GM10847 (cell line): ENCODE measurements around the gene ELF5.

Experiments
- POLR2A ChIP-seq: IDR thresholded peaks from 2 replicates; pipeline ENCODE4 v1.6.1; 2011; ENCODE audit not compliant: insufficient read length; ENCODE audit errors: extremely low read depth

The ELF5 gene

DNA sequence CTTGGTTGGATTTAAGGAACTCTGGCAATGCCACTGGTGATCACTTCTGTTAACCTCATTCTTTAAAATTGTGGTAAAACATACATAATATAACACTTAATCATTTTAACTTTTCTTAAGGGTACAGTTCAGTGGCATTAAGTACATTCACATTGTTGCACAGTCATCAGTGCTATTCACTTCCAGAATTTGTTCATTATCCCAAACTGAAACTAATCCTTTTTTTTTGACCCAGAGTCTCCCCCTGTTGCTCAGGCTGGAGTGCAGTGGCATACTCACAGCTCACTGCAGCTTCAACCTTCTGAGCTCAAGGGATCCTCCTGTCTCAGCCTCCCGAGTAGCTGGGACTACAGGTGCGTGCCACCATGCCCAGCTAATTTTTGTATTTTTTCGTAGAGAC lies 10.6 kb downstream of the ELF5 start:
- TF ChIP-seq POLR2A, result no peak

DNA sequence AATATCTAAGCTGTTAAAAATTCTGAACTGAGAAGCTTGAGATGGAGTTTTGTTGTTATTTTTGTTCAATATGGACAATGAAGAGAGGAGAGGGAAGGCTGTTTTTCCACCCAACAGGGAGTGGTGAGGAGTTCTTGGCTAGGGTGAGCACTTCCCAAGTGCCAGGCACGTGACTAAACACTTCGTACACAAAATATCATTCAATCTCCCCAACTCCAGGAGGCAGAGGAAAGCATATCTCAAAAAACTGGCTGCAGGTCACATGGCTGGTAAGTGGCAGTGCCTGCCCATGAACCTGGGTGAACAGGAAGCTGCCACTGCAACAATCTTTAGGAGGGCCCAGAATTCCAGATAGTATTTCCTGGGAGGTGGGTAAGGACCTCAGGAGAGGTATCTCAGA lies 11.6 kb downstream of the ELF5 start:
- no peak for TF ChIP-seq POLR2A

DNA sequence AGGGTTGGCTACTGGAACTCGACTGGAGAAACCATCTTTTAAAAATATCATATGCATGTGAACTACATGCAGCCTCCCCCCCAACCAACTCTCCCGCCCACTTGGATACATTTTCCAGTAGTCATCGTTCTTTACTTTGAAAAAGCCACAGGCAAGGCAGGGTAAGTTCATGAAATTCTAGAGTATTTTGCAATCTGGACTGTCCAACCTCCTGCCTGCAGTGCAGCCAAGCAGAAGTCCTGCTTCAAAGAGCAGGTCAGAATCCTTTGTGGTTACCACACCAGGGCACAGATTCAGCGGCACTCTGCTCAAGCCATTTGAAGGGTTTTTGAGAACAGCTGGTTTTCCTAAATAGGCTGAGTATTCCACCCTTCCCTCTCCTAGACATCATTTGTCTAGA lies 12.1 kb downstream of the ELF5 start:
- no peak for TF ChIP-seq POLR2A

DNA sequence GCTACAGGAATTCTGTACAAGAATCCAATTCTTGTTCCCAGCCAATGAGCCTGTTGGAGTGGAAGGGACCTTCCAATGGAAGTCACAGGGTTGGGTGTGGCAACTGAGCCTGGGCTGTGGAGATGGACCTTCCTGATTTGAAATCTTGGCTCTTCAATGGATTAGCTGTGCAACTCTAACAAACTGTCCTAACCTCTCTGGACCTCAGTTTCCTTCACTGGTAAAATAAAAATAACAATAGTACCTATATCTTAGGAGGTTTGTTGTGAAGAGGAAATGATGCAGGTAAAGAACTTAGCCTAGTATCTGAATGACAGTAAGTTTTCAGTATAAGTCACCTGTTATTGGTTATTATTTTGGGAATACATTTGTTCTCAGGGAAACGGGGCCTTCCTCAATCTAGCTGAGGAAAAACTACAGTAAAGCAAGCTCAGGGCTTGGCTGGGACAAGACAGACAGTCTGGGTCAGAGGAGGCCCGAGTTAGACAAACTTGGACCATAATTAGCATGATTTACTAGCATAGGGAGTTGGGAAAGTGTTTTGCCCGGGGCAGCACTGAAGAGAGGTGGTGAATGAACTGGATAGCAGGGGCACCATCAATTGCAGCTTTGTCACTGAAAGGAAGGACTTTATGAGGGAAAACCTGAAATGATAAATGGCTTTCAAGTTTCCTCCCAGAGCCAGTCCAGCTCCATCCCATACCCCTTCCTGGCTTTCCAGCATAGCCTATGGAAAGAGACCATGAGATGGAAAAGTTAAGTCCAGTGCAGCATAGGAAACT lies 13.7 kb downstream of the ELF5 start:
- no peak for TF ChIP-seq POLR2A

DNA sequence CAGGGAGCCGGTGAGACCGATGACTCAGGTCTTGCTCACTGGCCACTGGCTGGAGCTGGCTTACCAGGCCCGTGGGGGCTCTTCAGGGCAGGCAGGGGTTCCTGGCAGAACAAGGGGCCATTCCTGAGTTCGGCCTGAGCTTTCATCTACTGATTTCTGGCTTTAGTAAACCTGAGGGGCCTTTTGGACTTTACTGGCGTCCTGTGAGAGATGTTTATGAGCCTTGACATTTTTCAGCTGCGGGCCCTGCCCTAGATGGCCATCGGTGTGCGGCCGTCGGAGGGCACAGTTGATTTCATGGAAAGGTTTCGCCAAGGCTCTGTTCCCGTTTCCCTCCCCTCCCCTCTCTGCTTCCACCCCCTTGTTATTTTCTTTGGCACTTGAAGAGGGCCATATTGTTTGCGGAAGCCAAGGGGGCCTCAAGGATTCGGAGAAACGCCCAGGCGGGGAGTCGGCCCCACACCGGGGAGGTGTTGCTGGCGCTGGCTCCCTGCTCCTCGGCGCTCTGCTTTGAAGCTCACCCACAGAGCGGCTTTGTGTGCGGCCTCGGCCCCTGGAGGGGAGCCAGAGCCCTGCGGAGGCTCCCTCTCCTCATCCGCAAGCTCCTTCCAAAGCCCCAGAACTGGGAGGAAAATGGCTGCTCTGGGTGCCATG lies 17.7 kb downstream of the ELF5 start:
- no peak for TF ChIP-seq POLR2A

DNA sequence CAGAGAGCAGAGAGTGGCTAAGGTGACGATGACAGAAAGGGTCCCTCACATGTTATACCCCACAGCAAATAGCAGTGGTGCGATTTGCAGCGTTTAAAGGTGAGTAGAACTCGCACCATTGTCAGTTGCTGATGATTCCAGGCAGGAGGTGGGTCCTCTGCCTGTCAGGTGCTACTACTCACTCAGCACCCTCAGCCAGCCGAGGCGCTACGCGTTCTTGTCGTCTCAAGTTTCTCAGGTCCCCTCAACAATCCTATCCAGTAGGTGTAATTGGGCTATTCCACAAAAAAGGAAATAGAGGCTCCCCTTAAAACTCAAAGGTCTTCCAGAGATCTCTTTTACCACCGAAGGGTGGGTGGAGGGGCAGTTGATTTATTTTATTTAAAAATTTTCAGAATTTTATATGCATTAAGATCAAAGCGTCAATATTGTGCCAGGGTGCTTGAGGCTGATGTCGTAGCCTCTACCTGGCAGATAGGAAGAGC lies 18.3 kb downstream of the ELF5 start:
- TF ChIP-seq POLR2A, result no peak

DNA sequence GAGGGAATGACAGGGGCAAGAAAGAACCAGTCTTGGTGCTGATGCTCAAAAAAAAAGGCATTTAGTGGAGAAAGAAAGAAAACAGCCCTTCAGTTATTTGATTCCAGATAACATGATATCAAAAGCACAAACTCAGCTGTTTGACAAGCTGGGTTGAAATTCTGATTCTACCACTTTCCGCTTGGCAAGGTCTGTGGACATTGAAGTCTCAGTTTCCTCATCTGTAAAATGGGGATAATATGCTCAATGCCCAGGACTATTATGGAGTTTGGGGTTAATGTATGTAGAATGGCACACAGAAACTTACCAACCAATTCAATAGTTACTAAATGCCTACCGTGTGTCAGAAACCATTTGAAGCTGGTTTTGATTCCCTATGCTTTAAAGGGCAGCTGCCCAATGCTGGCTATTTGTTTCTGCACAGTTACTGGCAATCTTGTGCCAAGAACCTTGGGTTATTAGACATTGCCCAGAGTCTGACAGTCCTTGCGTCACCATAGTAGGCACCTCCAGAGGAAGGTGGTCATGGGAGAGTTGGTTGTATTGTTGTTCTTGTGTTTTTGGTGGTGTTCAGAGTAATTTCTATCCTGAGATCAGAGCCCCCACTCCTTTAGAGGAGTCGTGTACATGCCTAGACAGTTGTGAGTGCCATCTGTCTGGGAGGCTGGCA lies 19.5 kb downstream of the ELF5 start:
- TF ChIP-seq POLR2A, result no peak

DNA sequence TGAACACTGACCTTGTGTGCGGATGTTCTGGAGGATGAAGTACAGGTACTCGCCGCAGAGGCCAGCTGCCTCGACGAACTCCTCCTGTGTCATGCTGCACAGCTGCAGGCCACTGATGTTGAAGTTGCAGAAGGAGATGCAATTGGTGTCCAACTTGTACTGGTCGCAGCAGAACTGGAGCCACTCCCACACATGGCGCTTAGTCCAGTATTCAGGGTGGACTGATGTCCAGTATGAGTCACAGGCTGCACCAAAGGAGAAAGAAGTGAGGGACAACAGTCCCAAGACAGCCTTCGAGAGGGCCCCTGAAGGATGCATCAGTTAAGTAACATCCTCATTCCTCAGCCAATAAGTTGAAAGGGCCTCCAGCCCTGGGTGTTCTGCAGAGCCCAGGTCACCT lies 20.1 kb downstream of the ELF5 start:
- TF ChIP-seq POLR2A, result no peak

DNA sequence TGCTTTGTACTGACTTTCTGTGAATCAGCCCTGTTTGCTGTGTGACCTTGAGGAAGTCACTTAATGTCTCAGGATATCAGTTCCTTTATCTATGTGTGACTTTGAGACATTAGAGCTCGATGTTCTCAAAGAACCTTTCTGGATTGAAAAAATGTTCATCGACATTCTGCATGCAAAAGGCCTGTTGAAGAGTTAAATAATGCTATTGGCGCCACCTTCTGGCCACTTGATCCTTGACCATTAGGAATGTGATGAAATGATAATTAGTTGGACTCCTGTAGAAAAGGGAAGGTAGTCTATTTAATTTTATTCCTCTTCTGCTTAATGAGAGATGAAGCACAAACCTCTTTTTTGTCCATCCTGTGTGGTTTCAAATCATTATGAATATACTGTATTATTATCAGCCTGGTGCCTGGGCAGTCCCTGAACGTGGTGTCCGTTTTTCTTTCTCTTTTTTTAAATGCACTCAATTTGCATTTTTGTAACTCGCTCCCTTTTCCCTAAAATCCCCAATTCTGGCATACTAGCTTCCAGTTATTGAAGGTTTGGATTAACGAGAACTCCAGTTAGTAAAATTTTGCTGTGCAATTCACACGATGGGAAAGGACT lies 20.7 kb downstream of the ELF5 start:
- TF ChIP-seq POLR2A, result no peak

DNA sequence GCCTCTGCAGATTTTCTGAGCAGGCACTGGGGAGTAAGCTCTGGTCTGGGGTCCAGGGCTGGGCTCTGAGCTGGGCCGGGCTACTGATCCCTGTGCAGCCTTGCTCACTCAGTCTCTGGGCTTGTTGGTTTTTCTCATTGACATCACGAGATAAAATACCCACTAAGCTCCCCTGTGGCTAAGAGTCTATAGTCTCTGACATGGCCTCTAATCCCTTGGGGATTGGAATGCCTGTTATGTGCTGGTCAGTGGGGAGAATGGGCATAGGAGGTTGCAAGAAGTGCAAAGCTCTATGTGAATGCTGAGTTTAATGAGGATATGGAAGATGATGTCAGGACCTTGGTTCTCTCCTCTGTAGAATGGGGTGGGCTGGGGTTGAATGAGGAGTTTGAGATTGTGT lies 23.3 kb downstream of the ELF5 start:
- no peak for TF ChIP-seq POLR2A

DNA sequence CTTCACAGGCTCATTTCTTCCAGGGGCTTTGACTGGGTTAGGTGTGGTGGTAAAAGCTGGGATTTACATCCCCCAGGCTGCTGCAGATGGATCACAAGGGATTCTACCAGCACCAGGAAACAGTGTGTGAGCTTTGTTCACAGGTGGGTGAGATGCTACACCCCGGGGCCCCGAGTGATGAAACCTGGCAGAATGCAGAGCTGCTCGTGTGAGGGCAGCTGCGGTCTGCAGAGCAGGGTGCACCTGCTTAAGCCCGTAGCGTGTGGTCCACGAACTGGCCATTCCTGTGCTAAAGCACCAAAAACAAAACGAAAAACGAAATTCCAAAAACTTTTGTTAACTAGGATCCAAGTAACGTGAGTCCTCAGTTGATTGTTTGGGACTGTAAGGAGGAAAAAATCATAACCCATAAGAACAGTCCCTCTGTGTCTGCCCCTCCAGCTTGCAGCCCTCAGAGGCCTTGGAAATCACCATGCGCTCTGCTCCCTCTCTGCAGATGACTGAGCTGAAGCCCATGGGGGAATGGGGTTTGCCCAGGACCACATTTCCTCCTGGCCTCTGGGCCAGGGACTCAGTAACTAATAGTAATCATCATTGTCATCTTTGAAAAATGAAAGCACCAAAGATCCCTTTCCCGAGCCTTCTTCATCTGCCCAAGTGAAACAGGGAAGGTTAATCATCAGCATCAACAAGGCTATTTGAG lies 24.6 kb downstream of the ELF5 start:
- TF ChIP-seq POLR2A, result no peak

DNA sequence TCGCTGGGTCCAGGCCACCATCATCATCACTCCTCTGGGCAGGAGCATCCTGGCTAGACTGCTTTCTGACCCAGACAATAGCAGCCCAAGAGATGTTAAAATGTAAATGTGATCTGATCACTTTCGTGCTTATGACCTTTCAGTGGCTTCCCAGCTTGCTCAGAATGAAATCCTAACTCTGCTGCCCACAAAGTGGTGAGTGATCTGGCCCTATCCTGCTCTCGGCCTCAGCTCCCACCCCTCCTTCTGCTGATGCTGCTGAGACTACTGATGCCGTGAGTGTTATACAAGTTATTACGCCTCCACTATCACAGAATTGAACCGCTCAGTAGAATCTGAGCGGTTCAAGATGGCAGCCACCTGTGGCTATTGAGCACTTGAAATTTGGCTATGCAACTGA lies 26.2 kb downstream of the ELF5 start:
- no peak for TF ChIP-seq POLR2A

DNA sequence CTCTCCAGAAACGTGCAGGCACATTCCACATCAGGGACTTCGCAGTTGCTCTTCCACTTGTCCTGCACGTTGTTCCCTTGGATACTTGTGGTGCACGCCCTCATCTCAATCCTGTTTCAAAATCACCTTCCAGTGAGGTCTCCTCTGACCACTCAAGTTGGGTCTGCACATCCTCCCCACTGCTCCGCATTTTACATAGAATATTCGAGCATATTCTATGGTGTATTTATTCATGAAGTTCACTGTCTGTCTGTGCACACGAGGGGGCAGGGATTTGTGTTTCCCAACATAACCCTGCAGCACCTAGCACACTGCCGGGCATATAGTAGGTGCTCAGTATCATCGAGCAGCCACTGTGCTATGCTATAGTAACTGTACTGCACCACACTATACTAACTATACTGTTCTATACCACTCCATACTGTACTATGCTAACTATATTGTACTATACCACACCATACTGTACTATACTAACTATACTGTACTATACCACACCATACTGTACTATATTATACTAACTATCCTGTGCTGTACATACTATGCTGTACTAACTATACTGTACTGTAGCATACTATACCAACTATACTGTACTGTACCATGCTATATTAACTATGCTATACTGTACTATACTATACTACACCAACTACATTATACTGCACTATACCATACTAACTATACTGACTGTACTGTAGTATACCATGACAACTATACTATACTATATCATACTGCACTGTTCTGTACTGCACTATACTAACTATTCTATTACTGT lies 30.3 kb downstream of the ELF5 start:
- TF ChIP-seq POLR2A, result no peak

DNA sequence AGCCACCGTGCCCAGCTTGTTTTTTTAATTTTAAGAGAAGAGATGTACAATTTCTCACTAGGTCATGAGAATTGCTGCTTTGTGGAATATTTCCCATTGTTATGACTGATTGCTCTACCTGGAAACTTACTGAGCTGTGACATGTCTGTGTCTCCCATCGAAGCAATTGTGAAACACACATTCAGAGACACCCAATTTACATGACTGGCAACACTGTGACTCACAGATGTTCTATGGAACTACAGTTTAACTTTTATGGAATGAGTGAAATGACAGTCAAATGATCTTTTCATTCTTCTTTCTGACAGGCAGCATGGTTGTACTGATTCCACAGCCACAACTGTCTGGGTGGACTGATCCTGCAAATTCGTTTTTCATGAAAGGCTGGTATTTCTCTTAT lies 32.3 kb downstream of the ELF5 start:
- TF ChIP-seq POLR2A, result no peak

DNA sequence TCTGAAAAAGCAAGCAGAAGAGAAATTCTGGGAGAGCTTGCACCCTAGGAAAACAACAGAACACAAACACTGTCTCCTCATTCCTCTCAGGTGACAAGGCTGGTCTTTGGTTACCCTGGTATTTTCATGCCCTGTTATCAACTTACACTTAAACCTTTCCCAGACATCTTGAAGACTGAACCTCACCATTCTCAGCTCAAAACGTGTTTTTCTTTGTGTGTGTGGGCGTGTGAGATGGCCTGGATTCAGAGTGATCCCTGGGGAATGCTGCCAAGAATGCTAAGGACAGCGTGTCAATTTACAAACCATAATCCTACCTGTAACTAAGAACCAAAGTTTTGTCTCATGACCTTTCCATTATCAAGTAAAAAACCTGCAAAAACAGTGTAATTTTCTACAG lies 33.3 kb downstream of the ELF5 start:
- no peak for TF ChIP-seq POLR2A
